Endothelial cell of coronary artery (primary cell): ENCODE data around the gene MC2R. TPM values are rescaled to one million over a fixed set of nuclear protein-coding genes. Genes with fewer than 3 reads are reported as not detected.

Experiments used
- total RNA-seq: library from RNA; depleted of rRNA; stranded (reverse); fragments of >200 nt; gene quantifications from 2 replicates; pipeline ENCODE4 v1.2.3, GENCODE V29; 2014

Gene MC2R
- total RNA-seq, result not detected in 2 replicates

DNA sequence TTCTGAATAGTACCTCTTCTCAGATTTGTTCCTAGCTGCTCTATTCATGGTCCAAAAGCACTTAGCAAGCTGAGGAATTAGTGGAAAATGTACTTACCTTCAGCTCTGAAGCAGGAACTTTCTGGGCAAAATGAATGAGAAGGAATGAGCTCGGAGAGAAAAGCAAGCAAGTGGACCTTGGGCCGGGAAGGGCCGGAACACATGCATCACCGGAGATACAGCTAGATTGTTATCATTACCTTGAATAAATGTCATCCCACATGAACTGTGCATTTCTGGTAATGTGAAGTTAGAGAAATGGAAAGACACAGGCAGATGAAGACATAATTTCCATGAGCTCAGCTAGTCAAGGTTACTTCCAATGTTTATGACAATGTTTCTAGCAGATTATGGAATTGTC, at the start of gene MC2R:
Gene MC2R, minus strand, starts transcription at position 146 of the 400 bp plus-strand sequence. CDS start 30,018 bp downstream, outside the sequence.

Other genes starting within 250 kb of the MC2R start
- gene FAM210A, start 189.0 kb downstream of the MC2R start, total RNA-seq, result 16.3 and 25.0 TPM in 2 replicates
- gene RNMT, start 188.9 kb downstream of the MC2R start, total RNA-seq, result 12.5 and 16.6 TPM in 2 replicates
- not detected in 2 replicates for gene MC5R, start 91.4 kb downstream of the MC2R start, total RNA-seq
- gene ZNF519, start 216.9 kb upstream of the MC2R start, total RNA-seq, result 3.3 TPM in 2 replicates